HG02840 (cell line): ENCODE measurements around the gene WDR36.

Experiments used
- ATAC-seq: cut with Tn5 transposase; IDR thresholded peaks from one replicate; pipeline ENCODE4 v1.9.1; 2021; ENCODE audit warnings: mild to moderate bottlenecking, moderate library complexity, moderate number of reproducible peaks; ENCODE audit not compliant: unreplicated experiment, low FRiP score

The WDR36 gene

DNA sequence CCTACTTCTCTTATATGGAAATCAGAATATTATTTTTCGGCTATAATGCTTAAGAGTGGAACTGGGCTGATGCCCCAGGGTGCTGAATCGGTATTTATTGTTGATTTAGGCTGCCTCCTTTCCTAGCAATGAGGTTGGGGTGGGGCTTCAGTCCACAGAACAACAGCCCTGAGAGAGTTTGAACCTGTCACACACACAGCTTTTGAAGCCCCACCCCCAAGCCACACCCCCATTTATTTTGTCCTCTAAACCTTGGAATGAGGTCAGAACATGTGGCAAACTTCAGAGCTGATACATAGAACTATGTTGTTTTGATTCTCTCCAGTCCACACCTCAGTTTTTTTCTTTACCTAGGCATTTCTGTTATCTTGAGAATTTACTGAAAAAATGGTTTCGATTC is 80.4 kb downstream of the WDR36 start:
- ATAC-seq = no peak

- ATAC-seq = no peak
Measured at GRCh38 chr5:111173476-111173875, 81.3 kb downstream of the WDR36 start.
